Measurements from ENCODE around the gene EPHB2.

The EPHB2 gene

GRCh38 chr1:22886211-22886610 is 175.6 kb downstream of the EPHB2 start:
- DNase-seq (ENCODE audit: extremely low read depth, low read depth), result peak; percentile 63
- no peak for TF ChIP-seq CTCF (IDR thresholded peaks at IDR 0.05; ENCODE audit: low read depth, low read length)

- TF ChIP-seq CTCF (IDR thresholded peaks at IDR 0.05; ENCODE audit: low read depth, low read length), result no peak
- no peak for DNase-seq (ENCODE audit: extremely low read depth, low read depth)
Measured at GRCh38 chr1:22887491-22887890, 176.9 kb downstream of the EPHB2 start.

GRCh38 chr1:22888320-22889075 is 177.9 kb downstream of the EPHB2 start:
- TF ChIP-seq CTCF (IDR thresholded peaks at IDR 0.05; ENCODE audit: low read depth, low read length), result no peak
- no peak for DNase-seq (ENCODE audit: extremely low read depth, low read depth)

GRCh38 chr1:22889213-22889827 is 178.7 kb downstream of the EPHB2 start:
- no peak for DNase-seq (ENCODE audit: extremely low read depth, low read depth)
- peak; percentile 79 for TF ChIP-seq CTCF (IDR thresholded peaks at IDR 0.05; ENCODE audit: low read depth, low read length)

GRCh38 chr1:22892789-22893188 is 182.2 kb downstream of the EPHB2 start:
- TF ChIP-seq CTCF (IDR thresholded peaks at IDR 0.05; ENCODE audit: low read depth, low read length), result no peak

GRCh38 chr1:22893292-22893691 is 182.7 kb downstream of the EPHB2 start:
- TF ChIP-seq CTCF (IDR thresholded peaks at IDR 0.05; ENCODE audit: low read depth, low read length), result no peak
- no peak for DNase-seq (ENCODE audit: extremely low read depth, low read depth)

More at GRCh38 chr1:22892789-22893188, 182.2 kb downstream of the EPHB2 start:
- no peak for DNase-seq (ENCODE audit: extremely low read depth, low read depth)

GRCh38 chr1:22895357-22895756 is 184.7 kb downstream of the EPHB2 start:
- no peak for TF ChIP-seq CTCF (IDR thresholded peaks at IDR 0.05; ENCODE audit: low read depth, low read length)
- no peak for DNase-seq (ENCODE audit: extremely low read depth, low read depth)
